Measurements from ENCODE around the gene HAPSTR1. TPM values are rescaled to one million over a fixed set of nuclear protein-coding genes. Genes with fewer than 3 reads are reported as not detected.
A peak's percentile ranks its signal among the peaks of the same experiment; 100 is the strongest.

The HAPSTR1 gene
- polyA plus RNA-seq, 2 of the 4 experiments (the other 2 are of a cell fraction), result 22.4 to 36.9 TPM

GRCh38 chr16:9072806-9073341 is 18.6 kb upstream of the HAPSTR1 start:
- 0 out of 3 replicates have a peak, but pooled peaks cover 5% of the 10 kb centered on the region for H3K9me3 ChIP-seq
- H3K4me2 ChIP-seq, result peak overlapping the region; percentile 19; the same call in 1 of the 3 replicates
- peak overlapping the region; percentile 44 to 73 for H3K27ac ChIP-seq
- FAIRE-seq (no peak), ATAC-seq (no peak), DNase-seq (ENCODE audit: low read depth in 1 of 2, low spot score in 1 of 2) (no peak)
- no peak overlapping the region for H3K4me3 ChIP-seq
- TF ChIP-seq CEBPB (IDR thresholded peaks at IDR 0.05) (peak; percentile 47 to 65; a peak in 3 of 4 replicates), CBX2 (IDR thresholded peaks at IDR 0.05; ENCODE audit: borderline replicate concordance, low read depth) (no peak)
- H3K4me1 ChIP-seq, result peaks cover 39% of the 10 kb centered on the region
- 57% methylated on average over 6 of the region's 6 CpGs for whole genome bisulfite sequencing (ENCODE audit: missing lambda C conversion rate)
- CTCF ChIA-PET, result interaction anchor here (1.0 to 1.2 kb wide), 3 partner anchors 13 to 64 kb away, joined by 3 read pairs; no protein-coding TSS in a partner anchor
- POLR2A ChIA-PET, result interaction anchor here (0.6 to 1.3 kb wide), 2 partner anchors 19 to 25 kb away, joined by 3 to 4 read pairs; partner anchors contain the start of gene HAPSTR1

DNA sequence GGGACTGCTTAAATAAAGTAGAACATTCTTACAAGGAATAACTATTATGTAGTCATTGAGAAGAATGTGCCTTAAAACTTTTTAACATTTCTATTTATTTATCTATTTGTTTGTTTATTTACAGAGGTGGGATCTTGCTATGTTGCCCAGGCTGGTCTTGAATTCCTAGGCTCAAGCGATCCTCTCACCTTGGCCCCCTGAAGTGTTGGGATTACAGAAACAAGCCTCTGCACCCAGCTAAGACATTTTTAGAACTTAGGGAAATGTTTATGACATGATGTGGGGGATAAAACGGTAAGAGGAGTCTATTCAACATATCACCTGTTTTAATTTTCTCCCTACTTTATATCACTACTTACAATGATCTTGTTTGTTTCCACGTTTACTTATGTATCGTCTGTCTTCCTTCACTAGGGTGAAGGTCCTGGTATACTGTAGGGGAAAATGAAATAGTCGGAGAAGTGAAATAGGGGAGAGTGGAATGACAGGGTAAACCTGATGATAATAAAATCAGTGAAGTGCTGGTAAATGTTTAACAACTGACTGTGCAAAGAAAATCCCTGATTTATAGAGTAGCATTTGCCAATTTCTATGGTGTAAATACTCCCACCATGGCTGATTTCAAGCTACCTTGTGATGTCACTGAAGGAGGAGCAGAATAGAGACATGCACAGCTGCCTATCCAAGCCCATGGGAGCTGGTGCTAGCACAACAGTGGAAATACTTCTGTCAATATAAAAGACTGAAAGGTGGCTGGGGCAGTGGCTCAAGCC is 16.0 kb upstream of the HAPSTR1 start:
- WGBS (ENCODE audit: missing lambda C conversion rate), result 70% methylated on average over 5 of the region's 5 CpGs
- no peak for FAIRE-seq
- no peak overlapping the region for H3K4me3 ChIP-seq
- no peak for DNase-seq (ENCODE audit: low read depth in 1 of 2, low spot score in 1 of 2)
- 0 out of 3 replicates have a peak overlapping the region, but pooled peaks have one; percentile 2 for H3K4me2 ChIP-seq
- peaks cover 20% of the 10 kb centered on the region; the same call in 2 of the 3 replicates for H3K9me3 ChIP-seq
- ChIA-PET POLR2A (interaction anchor here (0.9 to 3.6 kb wide), 2 partner anchors 16 to 109 kb away, joined by 3 to 30 read pairs; partner anchors contain the start of gene HAPSTR1), CTCF (interaction anchor here (1.0 to 2.9 kb wide), 4 partner anchors 9 to 67 kb away, joined by 3 to 10 read pairs (median 4); no protein-coding TSS in a partner anchor)
- H3K27ac ChIP-seq, result peak overlapping the region; percentile 57 to 83; a peak in 5 of 6 replicates
- ATAC-seq, result peak in 1 of 2 experiments; percentile 12; a peak in 1 of 6 replicates
- no peak for TF ChIP-seq SMC3 (IDR thresholded peaks at IDR 0.05)
- no peak for TF ChIP-seq RNF2 (IDR thresholded peaks at IDR 0.05; ENCODE audit: borderline replicate concordance, low read depth)
- no peak for TF ChIP-seq REST (IDR thresholded peaks at IDR 0.05)
- TF ChIP-seq HOXB5 (CRISPR knock-in tag; IDR thresholded peaks at IDR 0.05), result no peak
- no peak for TF ChIP-seq CEBPB (IDR thresholded peaks at IDR 0.05)
- TF ChIP-seq, protein P1, sequence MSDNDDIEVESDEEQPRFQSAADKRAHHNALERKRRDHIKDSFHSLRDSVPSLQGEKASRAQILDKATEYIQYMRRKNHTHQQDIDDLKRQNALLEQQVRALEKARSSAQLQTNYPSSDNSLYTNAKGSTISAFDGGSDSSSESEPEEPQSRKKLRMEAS (IDR thresholded peaks at IDR 0.05), result no peak
- TF ChIP-seq NPAS2 (CRISPR knock-in tag; IDR thresholded peaks at IDR 0.05; ENCODE audit: borderline replicate concordance), result no peak
- TF ChIP-seq, protein P2, sequence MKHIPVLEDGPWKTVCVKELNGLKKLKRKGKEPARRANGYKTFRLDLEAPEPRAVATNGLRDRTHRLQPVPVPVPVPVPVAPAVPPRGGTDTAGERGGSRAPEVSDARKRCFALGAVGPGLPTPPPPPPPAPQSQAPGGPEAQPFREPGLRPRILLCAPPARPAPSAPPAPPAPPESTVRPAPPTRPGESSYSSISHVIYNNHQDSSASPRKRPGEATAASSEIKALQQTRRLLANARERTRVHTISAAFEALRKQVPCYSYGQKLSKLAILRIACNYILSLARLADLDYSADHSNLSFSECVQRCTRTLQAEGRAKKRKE (CRISPR knock-in tag; IDR thresholded peaks at IDR 0.05; ENCODE audit: low read depth), result no peak
- no peak for TF ChIP-seq NR3C1 (IDR thresholded peaks at IDR 0.05)
- TF ChIP-seq SREBF2 (IDR thresholded peaks at IDR 0.05), result no peak
- no peak for TF ChIP-seq PBX3 (IDR thresholded peaks at IDR 0.05)
- TF ChIP-seq JUNB (IDR thresholded peaks at IDR 0.05), result no peak
- TF ChIP-seq CTCF (IDR thresholded peaks at IDR 0.05), result no peak
- TF ChIP-seq NFE2L2 (conservative IDR thresholded peaks at IDR 0.05; ENCODE audit: low read length), result no peak
- no peak for TF ChIP-seq JUN (IDR thresholded peaks at IDR 0.05)
- peaks cover 35% of the 10 kb centered on the region for H3K4me1 ChIP-seq

Data from A549 (cell line).